ENCODE measurements around the gene SEC61A2. TPM values are rescaled to one million over a fixed set of nuclear protein-coding genes. Genes with fewer than 3 reads are reported as not detected.

The SEC61A2 gene
- total and polyA plus RNA-seq, 2 experiments from 2014 or later = 8.7 to 17.6 TPM

DNA sequence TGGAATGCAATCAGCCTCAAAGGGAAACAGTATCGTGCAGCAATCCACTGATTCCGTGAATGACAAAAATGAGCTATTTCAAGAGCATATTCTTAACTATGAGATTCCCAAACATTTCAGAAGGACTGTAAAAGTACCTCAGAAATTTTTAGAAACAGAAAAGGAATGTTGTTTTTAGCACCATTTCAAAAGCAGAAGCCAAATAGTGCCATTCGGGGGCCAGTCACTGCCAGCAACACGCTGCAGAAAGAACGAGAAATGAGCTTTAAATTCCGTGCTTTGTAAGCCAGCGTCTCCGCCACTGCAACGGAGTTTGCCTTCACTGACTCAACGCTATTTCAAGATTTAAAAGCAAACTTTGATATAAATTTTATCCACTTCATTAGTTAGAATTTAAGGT is 59.9 kb downstream of the SEC61A2 start (continued):
- TF ChIP-seq, protein P1, sequence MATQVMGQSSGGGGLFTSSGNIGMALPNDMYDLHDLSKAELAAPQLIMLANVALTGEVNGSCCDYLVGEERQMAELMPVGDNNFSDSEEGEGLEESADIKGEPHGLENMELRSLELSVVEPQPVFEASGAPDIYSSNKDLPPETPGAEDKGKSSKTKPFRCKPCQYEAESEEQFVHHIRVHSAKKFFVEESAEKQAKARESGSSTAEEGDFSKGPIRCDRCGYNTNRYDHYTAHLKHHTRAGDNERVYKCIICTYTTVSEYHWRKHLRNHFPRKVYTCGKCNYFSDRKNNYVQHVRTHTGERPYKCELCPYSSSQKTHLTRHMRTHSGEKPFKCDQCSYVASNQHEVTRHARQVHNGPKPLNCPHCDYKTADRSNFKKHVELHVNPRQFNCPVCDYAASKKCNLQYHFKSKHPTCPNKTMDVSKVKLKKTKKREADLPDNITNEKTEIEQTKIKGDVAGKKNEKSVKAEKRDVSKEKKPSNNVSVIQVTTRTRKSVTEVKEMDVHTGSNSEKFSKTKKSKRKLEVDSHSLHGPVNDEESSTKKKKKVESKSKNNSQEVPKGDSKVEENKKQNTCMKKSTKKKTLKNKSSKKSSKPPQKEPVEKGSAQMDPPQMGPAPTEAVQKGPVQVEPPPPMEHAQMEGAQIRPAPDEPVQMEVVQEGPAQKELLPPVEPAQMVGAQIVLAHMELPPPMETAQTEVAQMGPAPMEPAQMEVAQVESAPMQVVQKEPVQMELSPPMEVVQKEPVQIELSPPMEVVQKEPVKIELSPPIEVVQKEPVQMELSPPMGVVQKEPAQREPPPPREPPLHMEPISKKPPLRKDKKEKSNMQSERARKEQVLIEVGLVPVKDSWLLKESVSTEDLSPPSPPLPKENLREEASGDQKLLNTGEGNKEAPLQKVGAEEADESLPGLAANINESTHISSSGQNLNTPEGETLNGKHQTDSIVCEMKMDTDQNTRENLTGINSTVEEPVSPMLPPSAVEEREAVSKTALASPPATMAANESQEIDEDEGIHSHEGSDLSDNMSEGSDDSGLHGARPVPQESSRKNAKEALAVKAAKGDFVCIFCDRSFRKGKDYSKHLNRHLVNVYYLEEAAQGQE (IDR thresholded peaks at IDR 0.05; ENCODE audit: unreplicated experiment) = no peak
- TF ChIP-seq EZH2 (IDR thresholded peaks at IDR 0.05; ENCODE audit: low read depth, unreplicated experiment) (no peak), NANOG (IDR thresholded peaks at IDR 0.05; ENCODE audit: borderline replicate concordance) (no peak), STAT1 (IDR thresholded peaks at IDR 0.05; ENCODE audit: unreplicated experiment) (no peak)
- TF ChIP-seq, protein P2, sequence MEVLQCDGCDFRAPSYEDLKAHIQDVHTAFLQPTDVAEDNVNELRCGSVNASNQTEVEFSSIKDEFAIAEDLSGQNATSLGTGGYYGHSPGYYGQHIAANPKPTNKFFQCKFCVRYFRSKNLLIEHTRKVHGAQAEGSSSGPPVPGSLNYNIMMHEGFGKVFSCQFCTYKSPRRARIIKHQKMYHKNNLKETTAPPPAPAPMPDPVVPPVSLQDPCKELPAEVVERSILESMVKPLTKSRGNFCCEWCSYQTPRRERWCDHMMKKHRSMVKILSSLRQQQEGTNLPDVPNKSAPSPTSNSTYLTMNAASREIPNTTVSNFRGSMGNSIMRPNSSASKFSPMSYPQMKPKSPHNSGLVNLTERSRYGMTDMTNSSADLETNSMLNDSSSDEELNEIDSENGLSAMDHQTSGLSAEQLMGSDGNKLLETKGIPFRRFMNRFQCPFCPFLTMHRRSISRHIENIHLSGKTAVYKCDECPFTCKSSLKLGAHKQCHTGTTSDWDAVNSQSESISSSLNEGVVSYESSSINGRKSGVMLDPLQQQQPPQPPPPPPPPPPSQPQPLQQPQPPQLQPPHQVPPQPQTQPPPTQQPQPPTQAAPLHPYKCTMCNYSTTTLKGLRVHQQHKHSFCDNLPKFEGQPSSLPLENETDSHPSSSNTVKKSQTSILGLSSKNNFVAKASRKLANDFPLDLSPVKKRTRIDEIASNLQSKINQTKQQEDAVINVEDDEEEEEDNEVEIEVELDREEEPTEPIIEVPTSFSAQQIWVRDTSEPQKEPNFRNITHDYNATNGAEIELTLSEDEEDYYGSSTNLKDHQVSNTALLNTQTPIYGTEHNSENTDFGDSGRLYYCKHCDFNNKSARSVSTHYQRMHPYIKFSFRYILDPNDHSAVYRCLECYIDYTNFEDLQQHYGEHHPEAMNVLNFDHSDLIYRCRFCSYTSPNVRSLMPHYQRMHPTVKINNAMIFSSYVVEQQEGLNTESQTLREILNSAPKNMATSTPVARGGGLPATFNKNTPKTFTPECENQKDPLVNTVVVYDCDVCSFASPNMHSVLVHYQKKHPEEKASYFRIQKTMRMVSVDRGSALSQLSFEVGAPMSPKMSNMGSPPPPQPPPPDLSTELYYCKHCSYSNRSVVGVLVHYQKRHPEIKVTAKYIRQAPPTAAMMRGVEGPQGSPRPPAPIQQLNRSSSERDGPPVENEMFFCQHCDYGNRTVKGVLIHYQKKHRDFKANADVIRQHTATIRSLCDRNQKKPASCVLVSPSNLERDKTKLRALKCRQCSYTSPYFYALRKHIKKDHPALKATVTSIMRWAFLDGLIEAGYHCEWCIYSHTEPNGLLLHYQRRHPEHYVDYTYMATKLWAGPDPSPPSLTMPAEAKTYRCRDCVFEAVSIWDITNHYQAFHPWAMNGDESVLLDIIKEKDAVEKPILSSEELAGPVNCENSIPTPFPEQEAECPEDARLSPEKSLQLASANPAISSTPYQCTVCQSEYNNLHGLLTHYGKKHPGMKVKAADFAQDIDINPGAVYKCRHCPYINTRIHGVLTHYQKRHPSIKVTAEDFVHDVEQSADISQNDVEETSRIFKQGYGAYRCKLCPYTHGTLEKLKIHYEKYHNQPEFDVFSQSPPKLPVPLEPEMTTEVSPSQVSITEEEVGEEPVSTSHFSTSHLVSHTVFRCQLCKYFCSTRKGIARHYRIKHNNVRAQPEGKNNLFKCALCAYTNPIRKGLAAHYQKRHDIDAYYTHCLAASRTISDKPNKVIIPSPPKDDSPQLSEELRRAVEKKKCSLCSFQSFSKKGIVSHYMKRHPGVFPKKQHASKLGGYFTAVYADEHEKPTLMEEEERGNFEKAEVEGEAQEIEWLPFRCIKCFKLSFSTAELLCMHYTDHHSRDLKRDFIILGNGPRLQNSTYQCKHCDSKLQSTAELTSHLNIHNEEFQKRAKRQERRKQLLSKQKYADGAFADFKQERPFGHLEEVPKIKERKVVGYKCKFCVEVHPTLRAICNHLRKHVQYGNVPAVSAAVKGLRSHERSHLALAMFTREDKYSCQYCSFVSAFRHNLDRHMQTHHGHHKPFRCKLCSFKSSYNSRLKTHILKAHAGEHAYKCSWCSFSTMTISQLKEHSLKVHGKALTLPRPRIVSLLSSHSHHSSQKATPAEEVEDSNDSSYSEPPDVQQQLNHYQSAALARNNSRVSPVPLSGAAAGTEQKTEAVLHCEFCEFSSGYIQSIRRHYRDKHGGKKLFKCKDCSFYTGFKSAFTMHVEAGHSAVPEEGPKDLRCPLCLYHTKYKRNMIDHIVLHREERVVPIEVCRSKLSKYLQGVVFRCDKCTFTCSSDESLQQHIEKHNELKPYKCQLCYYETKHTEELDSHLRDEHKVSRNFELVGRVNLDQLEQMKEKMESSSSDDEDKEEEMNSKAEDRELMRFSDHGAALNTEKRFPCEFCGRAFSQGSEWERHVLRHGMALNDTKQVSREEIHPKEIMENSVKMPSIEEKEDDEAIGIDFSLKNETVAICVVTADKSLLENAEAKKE (CRISPR knock-in tag; IDR thresholded peaks at IDR 0.05) = no peak

DNA sequence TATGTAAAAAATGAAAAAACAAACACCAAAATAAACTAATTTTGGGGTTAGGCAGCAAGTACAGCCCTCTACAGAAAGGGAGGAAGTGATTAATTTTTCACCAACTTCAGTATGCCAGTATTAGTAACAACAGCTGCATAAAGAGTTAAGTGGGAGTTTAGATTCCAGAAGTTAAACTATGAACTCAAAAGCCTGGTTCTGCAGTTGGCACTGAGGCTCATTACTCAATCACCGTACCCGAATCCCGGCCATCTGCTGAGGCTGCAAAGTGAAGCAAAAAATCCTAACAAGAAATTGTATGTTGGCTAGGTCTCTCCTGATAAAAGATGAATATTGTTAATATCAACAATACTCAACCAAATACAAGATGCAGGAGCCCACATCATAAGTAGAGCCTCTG is 62.2 kb downstream of the SEC61A2 start:
- Histone ChIP-seq H3K27ac (ENCODE audit: low read depth) (no peak overlapping the region), H3K9me2 (ENCODE audit: insufficient read depth) (no peaks in the 10 kb centered on the region), H3K36me3 (ENCODE audit: insufficient read depth) (no peaks in the 10 kb centered on the region), H3K79me2 (replicated peaks; ENCODE audit: insufficient read depth) (peaks cover 95% of the 10 kb centered on the region), H3F3A (replicated peaks; ENCODE audit: low read depth) (no peaks in the 10 kb centered on the region; the same call in 1 of the 2 replicates), H3K4me3 (no peak overlapping the region), H3K4me2 (no peak overlapping the region), H2AFZ (no peak overlapping the region), H4K20me1 (replicated peaks; ENCODE audit: insufficient read depth) (peaks cover 28% of the 10 kb centered on the region), H3K4me1 (ENCODE audit: insufficient read depth) (peaks cover 7% of the 10 kb centered on the region), H3K27me3 (ENCODE audit: insufficient read depth) (no peaks in the 10 kb centered on the region)
- no peak overlapping the region for H3K27ac Mint-ChIP-seq
- H3K27me3 Mint-ChIP-seq (ENCODE audit: insufficient read depth, low read depth, poor library complexity) = peaks cover 12% of the 10 kb centered on the region
- H3K9me3 Mint-ChIP-seq = peaks cover 3% of the 10 kb centered on the region; the same call in 1 of the 3 replicates
- DNase-seq (ENCODE audit: low spot score) (no peak), ATAC-seq (no peak)
- peaks cover 23% of the 10 kb centered on the region for H3K36me3 Mint-ChIP-seq (ENCODE audit: low read depth)
- H3K4me3 Mint-ChIP-seq = no peak overlapping the region
- H3K4me1 Mint-ChIP-seq = peaks cover 21% of the 10 kb centered on the region
- TF ChIP-seq, protein P3, sequence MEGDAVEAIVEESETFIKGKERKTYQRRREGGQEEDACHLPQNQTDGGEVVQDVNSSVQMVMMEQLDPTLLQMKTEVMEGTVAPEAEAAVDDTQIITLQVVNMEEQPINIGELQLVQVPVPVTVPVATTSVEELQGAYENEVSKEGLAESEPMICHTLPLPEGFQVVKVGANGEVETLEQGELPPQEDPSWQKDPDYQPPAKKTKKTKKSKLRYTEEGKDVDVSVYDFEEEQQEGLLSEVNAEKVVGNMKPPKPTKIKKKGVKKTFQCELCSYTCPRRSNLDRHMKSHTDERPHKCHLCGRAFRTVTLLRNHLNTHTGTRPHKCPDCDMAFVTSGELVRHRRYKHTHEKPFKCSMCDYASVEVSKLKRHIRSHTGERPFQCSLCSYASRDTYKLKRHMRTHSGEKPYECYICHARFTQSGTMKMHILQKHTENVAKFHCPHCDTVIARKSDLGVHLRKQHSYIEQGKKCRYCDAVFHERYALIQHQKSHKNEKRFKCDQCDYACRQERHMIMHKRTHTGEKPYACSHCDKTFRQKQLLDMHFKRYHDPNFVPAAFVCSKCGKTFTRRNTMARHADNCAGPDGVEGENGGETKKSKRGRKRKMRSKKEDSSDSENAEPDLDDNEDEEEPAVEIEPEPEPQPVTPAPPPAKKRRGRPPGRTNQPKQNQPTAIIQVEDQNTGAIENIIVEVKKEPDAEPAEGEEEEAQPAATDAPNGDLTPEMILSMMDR (conservative IDR thresholded peaks at IDR 0.05; ENCODE audit: low read depth in 2 of 2) = no peak
- TF ChIP-seq ZNF114 (CRISPR knock-in tag; IDR thresholded peaks at IDR 0.05) = no peak
- TF ChIP-seq EZH2 (IDR thresholded peaks at IDR 0.05; ENCODE audit: low read depth, unreplicated experiment) = no peak
- no peak for TF ChIP-seq STAT1 (IDR thresholded peaks at IDR 0.05; ENCODE audit: unreplicated experiment)
- no peak for TF ChIP-seq ZNF331 (CRISPR knock-in tag; IDR thresholded peaks at IDR 0.05; ENCODE audit: low read depth)

Measured in GM23338 (cell line).